NCI-H2029 treated with DMSO at 0.1 percent for 48 hours (cell line): ENCODE data around the gene TBC1D9.
"Not testable (repeated sequence)": the region's sequence is repeated elsewhere in the genome, so short reads cannot be mapped to it uniquely, and the experiment has no call there.

ENCODE experiments used
- DNase-seq: peaks from one replicate; lab custom pipeline; 2025; lab: John Stamatoyannopoulos, UW

The TBC1D9 gene

GRCh38 chr4:140753329-140753728 lies 2.9 kb downstream of the TBC1D9 start:
- DNase-seq = no peak

- DNase-seq = no peak
Observed at GRCh38 chr4:140752291-140753068, 3.7 kb downstream of the TBC1D9 start.

DNA sequence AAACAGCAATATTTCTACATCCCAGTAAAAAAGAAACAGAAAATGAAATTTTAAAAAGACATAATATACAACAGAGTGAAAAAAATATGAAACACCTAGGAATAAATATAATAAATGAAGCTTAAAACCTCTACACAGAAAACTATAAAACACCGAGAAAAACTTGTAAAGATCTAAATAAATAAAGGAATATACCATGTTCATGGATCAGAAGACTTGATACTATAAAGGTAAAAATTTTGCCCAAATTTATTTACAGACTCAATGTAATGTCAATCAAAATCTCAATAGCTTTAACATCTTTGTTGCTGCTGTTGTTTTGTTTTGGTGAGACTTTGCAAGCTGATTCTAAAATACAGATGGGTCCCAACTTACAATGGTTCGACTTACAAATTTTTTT lies 5.7 kb downstream of the TBC1D9 start:
- DNase-seq = no peak

GRCh38 chr4:140748171-140748570 lies 8.0 kb downstream of the TBC1D9 start:
- DNase-seq = no peak

DNA sequence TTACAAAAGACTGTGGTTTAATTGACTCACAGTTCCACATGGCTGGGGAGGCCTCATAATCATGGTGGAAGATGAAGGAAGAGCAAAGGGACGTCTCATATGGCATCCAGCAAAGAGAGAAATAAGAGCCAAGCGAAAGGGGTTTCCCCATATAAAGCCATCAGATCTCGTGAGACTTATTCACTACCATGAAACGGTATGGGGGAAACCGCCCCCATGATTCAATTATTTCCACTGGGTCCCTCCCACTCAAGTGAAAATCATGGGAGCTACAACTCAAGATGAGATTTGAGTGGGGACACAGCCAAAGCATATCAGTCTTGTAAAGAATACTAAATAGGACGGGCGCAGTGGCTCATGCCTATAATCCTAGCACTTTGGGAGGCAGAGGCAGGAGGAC lies 9.6 kb downstream of the TBC1D9 start:
- DNase-seq = not testable (repeated sequence)

- DNase-seq = no peak
Observed at GRCh38 chr4:140744421-140744820, 11.8 kb downstream of the TBC1D9 start.

- no peak for DNase-seq
Observed at GRCh38 chr4:140743194-140743931, 12.8 kb downstream of the TBC1D9 start.

DNA sequence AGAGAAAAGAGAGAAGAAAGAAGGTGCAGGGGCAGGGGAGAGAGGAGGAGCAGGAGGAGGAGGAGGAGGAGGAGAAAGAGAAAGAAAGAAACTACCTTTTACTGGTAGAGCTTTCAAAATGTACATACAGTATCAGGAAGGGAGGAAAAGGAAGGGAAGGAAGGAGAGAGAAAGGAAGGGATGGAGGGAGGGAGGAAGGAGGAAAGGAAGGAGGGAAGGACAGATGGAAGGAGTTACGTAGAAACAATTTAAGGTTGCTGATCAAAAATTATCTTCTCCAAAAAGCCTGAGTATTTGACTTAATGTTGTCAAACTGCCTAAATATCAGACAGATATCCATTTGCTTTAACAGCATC lies 13.4 kb downstream of the TBC1D9 start:
- no peak for DNase-seq

GRCh38 chr4:140740906-140741670 lies 15.1 kb downstream of the TBC1D9 start:
- no peak for DNase-seq

- no peak for DNase-seq
Observed at GRCh38 chr4:140740422-140740821, 15.8 kb downstream of the TBC1D9 start.

DNA sequence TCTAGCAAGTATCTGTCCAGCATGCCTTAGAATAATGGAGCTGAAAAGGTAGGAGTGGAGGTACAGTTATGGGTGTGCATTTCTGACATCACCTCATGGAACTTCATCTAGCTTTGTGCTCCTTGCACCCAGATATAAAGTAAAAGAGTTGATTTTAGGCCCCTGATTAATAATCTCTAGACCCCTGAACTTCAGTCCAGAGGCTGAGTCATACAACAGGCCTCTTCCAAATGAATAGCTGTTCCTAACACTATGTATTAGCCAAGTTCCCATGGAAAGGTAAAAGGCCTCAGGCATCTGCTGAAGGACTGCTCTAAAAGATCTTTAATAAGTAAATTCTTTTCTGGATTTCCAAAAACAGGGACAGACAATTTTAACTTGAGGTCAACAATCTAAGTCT lies 16.2 kb downstream of the TBC1D9 start:
- DNase-seq = no peak

DNA sequence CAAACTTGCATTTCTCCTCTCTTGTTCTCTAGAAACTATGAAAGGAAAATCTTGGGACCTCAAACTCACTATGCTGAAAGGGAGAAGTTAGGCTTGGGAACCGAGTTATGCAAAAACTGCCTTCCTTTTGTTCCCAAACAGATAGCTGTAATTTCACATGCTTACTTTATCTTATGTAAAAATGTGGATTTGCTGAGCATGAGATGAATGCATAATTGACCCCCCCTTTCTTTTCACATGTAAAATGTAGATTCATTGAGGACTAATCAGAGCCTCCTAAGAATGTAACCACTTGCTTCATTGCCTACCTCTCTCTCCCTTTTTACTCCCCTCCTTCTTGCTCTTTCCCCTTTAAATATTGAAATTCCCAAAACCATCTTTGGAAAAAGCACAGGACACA lies 18.0 kb downstream of the TBC1D9 start:
- DNase-seq = no peak

DNA sequence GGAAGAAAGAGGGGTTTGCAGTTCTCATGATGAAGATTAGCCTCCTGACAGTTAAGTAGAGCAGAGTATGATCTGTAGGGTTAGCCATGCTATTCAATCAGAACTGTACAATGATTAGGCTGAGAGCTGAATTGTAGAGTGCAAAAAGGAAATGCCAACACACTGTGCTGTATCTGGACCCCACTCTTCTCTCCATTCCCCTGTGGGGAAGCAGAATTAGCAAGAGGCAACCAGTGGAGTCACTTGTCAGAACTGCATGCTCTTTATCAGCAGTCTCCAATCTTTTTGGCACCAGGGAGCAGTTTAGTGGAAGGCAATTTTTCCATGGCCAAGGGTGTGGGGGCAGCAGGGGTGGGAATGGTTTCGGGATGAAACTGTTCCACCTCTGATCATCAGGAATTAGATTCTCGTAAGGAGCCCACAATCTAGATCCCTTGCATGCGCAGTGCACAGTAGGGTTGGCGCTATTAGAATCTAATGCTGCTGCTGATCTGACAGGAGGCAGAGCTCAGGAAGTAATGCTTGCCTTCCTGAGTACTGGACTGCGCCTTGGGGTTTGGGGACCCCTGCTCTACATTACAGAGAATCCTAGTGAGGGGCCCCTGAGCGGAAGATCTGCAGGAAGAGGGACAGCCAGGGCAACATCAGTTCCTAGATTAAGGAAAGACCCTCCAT lies 19.4 kb downstream of the TBC1D9 start:
- no peak for DNase-seq

- no peak for DNase-seq
Observed at GRCh38 chr4:140735779-140736391, 20.3 kb downstream of the TBC1D9 start.

DNA sequence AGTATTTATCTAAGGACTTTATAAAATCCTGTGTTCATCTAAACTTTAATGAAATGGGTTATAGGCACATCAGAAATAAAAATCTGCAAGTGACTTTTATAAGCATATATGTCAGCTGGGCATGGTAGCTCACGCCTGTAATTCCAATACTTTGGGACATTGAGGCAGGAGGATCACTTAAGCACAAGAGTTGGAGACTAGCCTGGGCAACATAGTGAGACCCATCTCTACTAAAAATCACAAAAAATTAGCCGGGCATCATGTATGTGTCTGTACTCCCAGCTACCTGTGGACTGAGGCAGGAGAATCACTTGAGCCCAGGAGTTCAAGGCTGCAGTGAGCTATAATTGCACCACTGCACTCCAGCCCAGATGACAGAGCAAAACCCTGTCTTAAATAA lies 20.9 kb downstream of the TBC1D9 start:
- no peak for DNase-seq

DNA sequence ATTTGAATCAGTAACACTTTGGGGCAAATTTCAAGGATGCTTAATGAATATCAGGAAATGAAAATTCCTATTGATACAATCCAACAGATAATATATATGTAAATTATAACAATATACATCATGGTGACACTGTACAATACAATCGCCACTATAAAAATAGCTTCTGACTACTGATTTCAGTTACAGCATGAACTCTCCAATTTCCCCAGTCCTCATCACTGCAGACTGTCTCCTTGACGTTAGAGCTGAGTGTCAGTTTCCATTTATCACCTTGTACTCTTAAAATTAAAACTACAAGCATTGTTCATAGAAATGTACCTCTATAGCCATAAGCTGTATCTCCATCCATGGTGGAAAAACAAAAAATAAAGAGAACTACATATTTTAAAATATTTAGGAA lies 23.4 kb downstream of the TBC1D9 start:
- no peak for DNase-seq

- no peak for DNase-seq
Observed at GRCh38 chr4:140729344-140730049, 26.7 kb downstream of the TBC1D9 start.

DNA sequence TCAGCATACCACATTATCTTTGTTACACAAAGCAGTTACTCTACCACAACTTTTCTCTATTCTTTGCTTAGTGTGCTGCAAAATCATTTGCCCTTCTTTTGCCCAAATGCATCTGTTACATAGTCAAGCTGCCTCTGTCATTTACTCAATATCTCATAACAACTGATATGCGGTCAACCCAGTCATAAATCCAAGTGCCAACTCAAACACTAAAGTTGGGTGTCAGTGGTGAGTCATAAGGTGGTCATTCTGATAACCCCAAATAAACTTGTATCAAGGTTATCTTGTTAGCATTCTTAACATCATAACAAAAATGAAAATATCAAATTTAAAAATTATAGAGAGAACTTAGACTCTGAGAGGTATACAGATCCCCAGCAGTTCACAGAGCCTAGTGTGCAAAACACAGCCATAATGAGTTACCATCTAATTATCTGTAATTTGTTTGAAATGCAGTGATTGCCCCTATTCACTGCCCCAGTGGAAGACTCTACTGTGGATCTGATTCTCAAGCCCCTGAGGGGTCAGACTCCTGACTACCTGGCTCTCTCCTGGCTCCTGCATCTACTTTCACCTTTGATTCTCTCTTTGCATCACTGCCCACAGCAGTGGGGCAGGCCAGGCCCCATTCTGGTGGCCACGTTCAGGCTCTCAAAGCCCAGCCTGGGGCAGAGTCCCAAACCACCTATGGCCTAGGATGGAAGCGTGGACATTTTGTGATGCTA lies 29.2 kb downstream of the TBC1D9 start:
- DNase-seq = no peak

GRCh38 chr4:140725556-140725955 lies 30.6 kb downstream of the TBC1D9 start:
- no peak for DNase-seq

DNA sequence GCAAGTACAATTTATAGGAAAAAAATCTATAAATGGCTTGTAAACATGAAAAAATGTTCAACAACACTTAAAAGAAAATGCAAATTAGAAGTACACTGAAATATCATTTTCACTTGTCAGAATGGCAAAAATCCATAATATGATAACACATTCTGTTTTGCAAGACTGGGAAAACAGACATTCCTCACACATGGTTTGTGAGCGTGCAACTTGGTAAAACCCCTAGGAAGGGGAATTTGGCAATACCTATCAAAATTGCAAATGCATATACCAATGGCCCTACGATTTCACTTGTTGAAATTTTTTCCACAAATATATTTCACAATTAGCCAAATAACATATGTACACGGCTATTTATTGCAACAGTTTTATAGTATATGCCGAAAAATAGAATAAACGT lies 31.4 kb downstream of the TBC1D9 start:
- no peak for DNase-seq
